ENCODE measurements around the gene DOCK11.

DNA sequence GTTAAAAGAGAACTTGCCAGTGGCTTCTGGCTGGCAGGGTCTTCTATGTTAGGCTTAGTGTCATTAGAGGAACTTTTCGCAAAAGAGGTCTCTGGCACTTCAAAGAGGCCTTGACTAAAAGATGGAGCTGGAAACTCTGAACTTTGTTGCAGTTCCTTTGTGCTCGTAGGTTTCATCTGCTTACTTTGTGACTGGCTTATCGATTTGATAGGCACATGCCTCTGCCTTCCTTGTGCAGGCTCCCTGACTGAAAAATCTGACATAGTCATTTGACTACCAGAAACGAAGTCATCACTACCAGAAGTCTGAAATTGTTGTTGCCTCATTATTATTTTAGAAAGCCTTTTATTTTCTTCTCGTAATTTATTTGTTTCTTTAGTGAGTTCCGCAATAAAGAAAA lies 137.9 kb downstream of the DOCK11 start:
- TF ChIP-seq POLR2A (IDR thresholded peaks at IDR 0.05; ENCODE audit: low read depth, low read length) (no peak), CTCF (IDR thresholded peaks at IDR 0.05; ENCODE audit: extremely low read depth in 1 of 2, insufficient read depth in 1 of 2, low read depth in 1 of 2, low read length in 2 of 2) (no peak), EZH2 (IDR thresholded peaks at IDR 0.05; ENCODE audit: borderline replicate concordance, low read depth, low read length, severe bottlenecking) (no peak), MAX (IDR thresholded peaks at IDR 0.05; ENCODE audit: insufficient read depth, insufficient read length) (no peak), POLR2AphosphoS5 (IDR thresholded peaks at IDR 0.05; ENCODE audit: insufficient read depth, low read depth, low read length) (no peak), GATA2 (IDR thresholded peaks at IDR 0.05; ENCODE audit: insufficient read depth, insufficient read length, low read depth, low read length) (no peak), JUN (IDR thresholded peaks at IDR 0.05; ENCODE audit: borderline replicate concordance, insufficient read depth, insufficient read length, low read depth) (no peak)
